HuH-7 (cell line): Measurements from ENCODE around the gene OS9.

Source experiments
- DNase-seq: peaks from one replicate; pipeline ENCODE4 v3.0.0; 2011; ENCODE audit warnings: low spot score

The OS9 gene

GRCh38 chr12:57722716-57723629 is 29.0 kb downstream of the OS9 start:
- no peak for DNase-seq

GRCh38 chr12:57723630-57723962 is 29.7 kb downstream of the OS9 start:
- DNase-seq = no peak

- no peak for DNase-seq
Measured at GRCh38 chr12:57724003-57724935, 30.3 kb downstream of the OS9 start.

- no peak for DNase-seq
Measured at GRCh38 chr12:57724936-57725740, 31.2 kb downstream of the OS9 start.

GRCh38 chr12:57725851-57726150 is 31.9 kb downstream of the OS9 start:
- no peak for DNase-seq

- peak; percentile 96 for DNase-seq
Measured at GRCh38 chr12:57726151-57726883, 32.4 kb downstream of the OS9 start.

- DNase-seq = no peak
Measured at GRCh38 chr12:57726884-57727757, 33.2 kb downstream of the OS9 start.

GRCh38 chr12:57727758-57728395 is 33.9 kb downstream of the OS9 start:
- no peak for DNase-seq

GRCh38 chr12:57729321-57729844 is 35.5 kb downstream of the OS9 start:
- no peak for DNase-seq

- DNase-seq = no peak
Measured at GRCh38 chr12:57730336-57731067, 36.6 kb downstream of the OS9 start.

GRCh38 chr12:57731411-57732080 is 37.6 kb downstream of the OS9 start:
- DNase-seq = no peak

- DNase-seq = no peak
Measured at GRCh38 chr12:57732270-57732669, 38.3 kb downstream of the OS9 start.

- DNase-seq = no peak
Measured at GRCh38 chr12:57732726-57733593, 39.0 kb downstream of the OS9 start.

- DNase-seq = no peak
Measured at GRCh38 chr12:57733928-57734327, 40.0 kb downstream of the OS9 start.

- no peak for DNase-seq
Measured at GRCh38 chr12:57734591-57734990, 40.7 kb downstream of the OS9 start.

- peak; percentile 78 for DNase-seq
Measured at GRCh38 chr12:57735198-57735855, 41.4 kb downstream of the OS9 start.
